HL-60/S4 treated with phorbol 12-myristate 13-acetate at 8.2 ng/mL for 4 days and 3 days (cell line): ENCODE results near the gene GPR89A.
"Not testable (repeated sequence)": the region's sequence is repeated elsewhere in the genome, so short reads cannot be mapped to it uniquely, and the experiment has no call there.

ENCODE experiments used
- in situ Hi-C: fragments of 300-500 bp; cut with MboI; formaldehyde crosslinking; loops from 2 replicates; pipeline ENCODE4 v1.15.0; 2022; ENCODE audit warnings: low sequenced_read_pairs

Gene GPR89A

DNA sequence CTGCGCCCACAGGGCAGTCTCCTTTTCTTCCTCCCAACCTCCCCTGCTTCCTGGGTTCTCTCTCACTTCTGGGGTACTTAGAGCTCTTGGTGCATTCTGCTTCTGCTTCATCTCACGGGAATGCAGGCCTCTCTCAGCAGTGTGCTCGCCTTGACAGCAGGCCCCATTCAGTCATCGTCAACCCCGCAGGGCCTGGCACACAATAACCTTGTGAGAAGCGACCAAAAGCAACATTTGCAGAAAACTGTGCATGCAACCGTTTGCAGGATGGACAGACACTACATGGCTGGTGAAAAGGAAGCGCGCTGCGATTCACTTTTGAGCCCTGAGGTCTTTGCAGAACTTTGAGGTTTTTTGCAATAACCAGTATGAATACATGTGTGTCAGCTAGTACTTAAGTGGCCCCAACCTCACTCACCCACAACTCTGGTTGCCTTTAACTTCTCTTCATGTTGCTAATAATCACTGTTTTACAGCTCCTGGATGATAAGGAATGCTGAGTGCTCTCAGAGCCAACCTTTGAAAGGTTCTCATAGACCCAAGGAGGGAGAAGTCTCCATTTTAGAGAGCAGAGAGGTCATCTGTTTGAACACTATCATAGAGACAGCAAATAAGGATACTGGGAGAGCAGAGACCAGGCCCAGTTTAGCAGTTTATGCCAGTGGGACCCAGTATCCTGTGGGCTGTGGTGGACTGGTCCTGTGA lies 109.0 kb downstream of the GPR89A start:
- in situ Hi-C loops, result no loop called here

DNA sequence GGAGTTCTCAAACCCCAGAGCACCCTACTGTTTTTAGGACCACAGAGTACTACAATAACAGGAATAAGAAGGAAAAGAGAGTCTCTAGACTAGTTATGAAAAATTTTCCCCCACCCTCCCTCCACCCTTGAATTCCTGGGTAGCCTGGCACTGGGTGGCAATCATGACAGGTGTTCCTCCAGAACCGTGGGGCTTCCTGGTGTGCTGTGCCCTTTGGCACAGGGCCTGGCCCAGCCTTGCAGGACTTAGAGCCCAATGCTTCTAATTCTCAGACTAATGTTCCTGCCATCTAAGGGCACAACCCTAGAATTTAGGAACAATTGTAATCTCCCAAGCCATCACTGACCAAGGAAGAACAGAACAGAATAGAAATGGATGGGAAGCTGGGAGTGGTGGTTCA lies 110.0 kb downstream of the GPR89A start:
- in situ Hi-C loops, result no loop called here

DNA sequence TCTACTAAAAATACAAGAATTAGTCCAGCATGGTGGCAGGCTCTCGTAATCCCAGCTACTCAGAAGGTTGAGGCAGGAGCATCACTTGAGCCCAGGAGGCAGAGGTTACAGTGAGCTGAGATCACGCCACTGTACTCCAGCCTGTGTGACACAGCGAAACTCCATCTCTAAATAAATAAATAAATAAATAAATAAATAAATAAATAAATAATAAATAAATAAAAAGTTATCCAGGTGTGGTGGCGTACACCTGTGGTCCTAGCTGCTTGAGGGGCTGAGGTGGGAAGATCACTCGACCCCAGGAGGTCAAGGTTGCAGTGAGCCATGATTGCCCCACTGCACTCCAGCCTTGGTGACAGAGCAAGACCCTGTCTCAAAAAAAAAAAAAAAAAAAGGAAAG lies 110.7 kb downstream of the GPR89A start:
- in situ Hi-C loops, result not testable (repeated sequence)

DNA sequence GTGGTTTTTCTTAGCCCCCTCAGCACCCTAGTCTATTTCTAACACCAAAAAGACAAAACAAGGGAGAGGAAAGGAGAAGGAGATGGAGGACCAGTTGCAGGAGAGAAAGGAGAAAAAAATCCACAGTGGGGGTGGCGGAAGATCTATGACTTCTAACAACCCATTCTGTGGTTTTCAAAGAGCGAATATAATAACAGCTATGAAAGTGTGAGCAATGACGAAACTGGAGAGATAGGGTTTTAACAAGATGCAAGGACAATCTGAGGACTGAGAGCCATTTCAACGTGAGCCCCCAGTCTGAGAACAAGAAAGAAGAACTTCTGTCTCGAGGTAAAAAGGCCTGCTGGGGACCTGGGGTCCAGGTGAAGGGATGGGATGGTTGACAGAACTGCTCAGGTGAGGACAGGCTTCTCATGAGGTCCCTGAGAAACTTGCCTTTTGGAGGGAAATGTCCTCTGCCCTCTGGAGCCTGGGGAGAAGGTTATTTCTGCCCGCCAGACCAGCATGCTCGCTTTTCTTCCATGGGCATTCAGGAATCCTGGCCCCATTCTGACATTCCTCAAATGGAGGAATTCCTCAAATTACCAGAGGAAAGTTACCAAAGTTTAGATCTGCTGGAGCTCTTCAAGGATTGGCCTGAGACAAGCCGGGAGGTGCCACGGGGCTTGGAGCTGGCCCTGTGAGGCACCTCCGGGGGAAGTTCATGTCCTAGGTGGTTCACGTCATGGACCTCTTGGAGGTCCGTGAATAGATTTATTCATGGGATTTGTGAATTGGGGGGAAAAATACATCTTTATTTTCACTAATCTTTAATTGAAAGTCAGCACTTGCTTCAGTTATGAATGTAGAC lies 111.7 kb downstream of the GPR89A start, which contains the start of gene CD160:
Gene CD160 (plus strand): TSS at position 270 of the 850 bp plus-strand sequence. CDS start 8,829 bp downstream, outside the sequence.
- in situ Hi-C loops, result no loop called here
